Neural cell (in vitro differentiated cells): Measurements from ENCODE around the gene ADCY5. TPM values are rescaled to one million over a fixed set of nuclear protein-coding genes. Genes with fewer than 3 reads are reported as not detected.

Experiments
- H2AFZ ChIP-seq: fragments of 200-600, 300-800 bp; sonication (generic), shearing (Covaris generic); 2 replicates; pipeline ENCODE4 v1.6.0; 2014; ENCODE audit warnings: low read depth, mild to moderate bottlenecking, antibody characterized with exemption, low read length, moderate library complexity
- H3F3A ChIP-seq: fragments of 200-600 bp; shearing (Covaris generic); 2 replicates; pipeline ENCODE4 v1.6.1; 2016; ENCODE audit warnings: mild to moderate bottlenecking, moderate library complexity, mixed read lengths, antibody characterized with exemption, low read length; ENCODE audit not compliant: insufficient read depth, poor library complexity, severe bottlenecking
- H3K27ac ChIP-seq: fragments of 200-600, 300-800 bp; sonication (generic), shearing (Covaris generic); 2 replicates; pipeline ENCODE4 v1.5.1; 2014; ENCODE audit warnings: mild to moderate bottlenecking, low read length, moderate library complexity
- H3K27me3 ChIP-seq: fragments of 300-800, 200-600 bp; sonication (generic), shearing (Covaris generic); 2 replicates; pipeline ENCODE4 v1.6.0; 2014; ENCODE audit warnings: mild to moderate bottlenecking, low read depth, low read length, moderate library complexity; ENCODE audit not compliant: insufficient read depth
- H3K36me3 ChIP-seq: fragments of 300-800, 200-600 bp; sonication (generic), shearing (Covaris generic); 2 replicates; pipeline ENCODE4 v1.5.1; 2014; ENCODE audit warnings: mild to moderate bottlenecking, antibody characterized with exemption, low read length, moderate library complexity; ENCODE audit not compliant: insufficient read depth
- H3K4me2 ChIP-seq: fragments of 300-800, 200-600 bp; sonication (generic), shearing (Covaris generic); 2 replicates; pipeline ENCODE4 v1.6.0; 2014; ENCODE audit warnings: mild to moderate bottlenecking, low read length
- H3K4me3 ChIP-seq: fragments of 300-800, 200-600 bp; sonication (generic), shearing (Covaris generic); 2 replicates; pipeline ENCODE4 v1.5.1; 2014; ENCODE audit warnings: mild to moderate bottlenecking, low read length, moderate library complexity
- H3K79me2 ChIP-seq: fragments of 200-600 bp; shearing (Covaris generic); replicated peaks from 2 replicates; pipeline ENCODE4 v1.6.0; 2014; ENCODE audit warnings: mild to moderate bottlenecking, low read length, moderate library complexity; ENCODE audit not compliant: insufficient read depth
- H3K9ac ChIP-seq: fragments of 300-800, 200-600 bp; sonication (generic), shearing (Covaris generic); 2 replicates; pipeline ENCODE4 v1.6.1; 2016; ENCODE audit warnings: mild to moderate bottlenecking, low read length, mixed read lengths
- H3K9me2 ChIP-seq: fragments of 200-600 bp; shearing (Covaris generic); 2 replicates; pipeline ENCODE4 v1.6.1; 2016; ENCODE audit warnings: mild to moderate bottlenecking, low read length, mixed read lengths; ENCODE audit not compliant: insufficient read depth
- H3K9me3 ChIP-seq: fragments of 200-600, 300-800 bp; sonication (generic), shearing (Covaris generic); 2 replicates; pipeline ENCODE4 v1.6.1; 2016; ENCODE audit warnings: mild to moderate bottlenecking, mixed run types, low read length, moderate library complexity, mixed read lengths
- H4K20me1 ChIP-seq: fragments of 200-600 bp; shearing (Covaris generic); 2 replicates; pipeline ENCODE4 v1.6.1; 2016; ENCODE audit warnings: mild to moderate bottlenecking, mixed run types; ENCODE audit not compliant: insufficient read depth
- CTCF ChIP-seq: fragments of 450-650 bp; IDR thresholded peaks from 2 replicates; pipeline ENCODE4 v1.5.1; 2014; ENCODE audit warnings: antibody characterized with exemption, mild to moderate bottlenecking, moderate library complexity; ENCODE audit not compliant: poor library complexity, severe bottlenecking
- EP300 ChIP-seq: fragments of 450-650 bp; conservative IDR thresholded peaks from 2 replicates; pipeline ENCODE4 v1.6.1; 2014; ENCODE audit warnings: antibody characterized with exemption, mild to moderate bottlenecking, moderate library complexity; ENCODE audit not compliant: poor library complexity, severe bottlenecking
- EZH2 ChIP-seq: fragments of 200-600, 300-800 bp; shearing (Covaris generic), sonication (generic); IDR thresholded peaks from 2 replicates; pipeline ENCODE4 v1.6.1; 2014; ENCODE audit warnings: antibody characterized with exemption, low read length, borderline replicate concordance, mild to moderate bottlenecking; ENCODE audit not compliant: insufficient read depth, poor library complexity, severe bottlenecking
- MXI1 ChIP-seq: fragments of 450-650 bp; conservative IDR thresholded peaks from 2 replicates; pipeline ENCODE4 v1.6.1; 2014; ENCODE audit warnings: antibody characterized with exemption, mild to moderate bottlenecking; ENCODE audit not compliant: poor library complexity, severe bottlenecking
- POLR2AphosphoS5 ChIP-seq: IDR thresholded peaks from 2 replicates; pipeline ENCODE4 v1.6.1; 2012
- RAD21 ChIP-seq: fragments of 450-650 bp; conservative IDR thresholded peaks from 2 replicates; pipeline ENCODE4 v1.6.1; 2014; ENCODE audit warnings: antibody characterized with exemption, mild to moderate bottlenecking, moderate library complexity
- REST ChIP-seq: IDR thresholded peaks from 2 replicates; pipeline ENCODE4 v1.6.1; 2012; ENCODE audit warnings: borderline replicate concordance
- SMC3 ChIP-seq: fragments of 450-650 bp; conservative IDR thresholded peaks from 2 replicates; pipeline ENCODE4 v1.6.1; 2014; ENCODE audit warnings: antibody characterized with exemption, mild to moderate bottlenecking, moderate library complexity; ENCODE audit not compliant: poor library complexity
- TAF1 ChIP-seq: IDR thresholded peaks from 2 replicates; pipeline ENCODE4 v1.6.1; 2012; ENCODE audit warnings: low read depth
- polyA plus RNA-seq: library from polyadenylated mRNA; depleted of rRNA; stranded (reverse); fragments of >200 nt; gene quantifications from 2 replicates; pipeline ENCODE4 v1.2.3, GENCODE V29; 2014

ADCY5 gene
- polyA plus RNA-seq, 1 donor from 2014 or later = 7.7 TPM

GRCh38 chr3:123449997-123450604 is 1.2 kb upstream of the ADCY5 start:
- peaks cover 12% of the 10 kb centered on the region for H3K79me2 ChIP-seq
- no peaks in the 10 kb centered on the region for H3K9me2 ChIP-seq
- no peaks in the 10 kb centered on the region for H3K36me3 ChIP-seq
- TF ChIP-seq POLR2AphosphoS5 (no peak), MXI1 (no peak), EZH2 (no peak), CTCF (no peak)
- H3K9me3 ChIP-seq = no peaks in the 10 kb centered on the region
- H3K27me3 ChIP-seq = peaks cover 27% of the 10 kb centered on the region
- H3K9ac ChIP-seq = peak overlapping the region; percentile 78
- H3K27ac ChIP-seq = no peak overlapping the region
- H3K4me3 ChIP-seq = peak overlapping the region; percentile 72
- no peaks in the 10 kb centered on the region for H4K20me1 ChIP-seq
- H2AFZ ChIP-seq = peak overlapping the region; percentile 65
- H3F3A ChIP-seq = no peaks in the 10 kb centered on the region
- H3K4me2 ChIP-seq = peak overlapping the region; percentile 32

GRCh38 chr3:123449102-123449996 is 459 bp upstream of the ADCY5 start:
- no peaks in the 10 kb centered on the region for H3F3A ChIP-seq
- peak overlapping the region; percentile 24 for H3K27ac ChIP-seq
- H3K9me2 ChIP-seq = no peaks in the 10 kb centered on the region
- no peaks in the 10 kb centered on the region for H3K36me3 ChIP-seq
- peak overlapping the region; percentile 84 for H3K4me3 ChIP-seq
- TF ChIP-seq REST = no peak
- no peak for TF ChIP-seq RAD21
- TF ChIP-seq SMC3 = no peak
- no peak for TF ChIP-seq CTCF
- no peak for TF ChIP-seq TAF1
- TF ChIP-seq EP300 = no peak
- TF ChIP-seq MXI1 = no peak
- no peak for TF ChIP-seq POLR2AphosphoS5
- no peak for TF ChIP-seq EZH2
- peak overlapping the region; percentile 65 for H2AFZ ChIP-seq
- H3K9me3 ChIP-seq = no peaks in the 10 kb centered on the region
- H3K79me2 ChIP-seq = peaks cover 12% of the 10 kb centered on the region
- no peaks in the 10 kb centered on the region for H4K20me1 ChIP-seq
- peak overlapping the region; percentile 78 for H3K9ac ChIP-seq
- peaks cover 27% of the 10 kb centered on the region for H3K27me3 ChIP-seq
- H3K4me2 ChIP-seq = peak overlapping the region; percentile 44
